WTC11 (cell line): ENCODE results near the gene PPP1R12B.

Experiments used
- ETV6 ChIP-seq: sonication (generic); formaldehyde crosslinking; IDR thresholded peaks from 2 replicates; pipeline ENCODE4 v1.8.1; 2022; ENCODE audit warnings: mild to moderate bottlenecking, missing genetic modification reagents
- FOXJ3 ChIP-seq: sonication (generic); formaldehyde crosslinking; IDR thresholded peaks from 2 replicates; pipeline ENCODE4 v1.9.0; 2021; ENCODE audit warnings: missing genetic modification reagents, mild to moderate bottlenecking, borderline replicate concordance
- GABPB1 ChIP-seq: sonication (generic); formaldehyde crosslinking; IDR thresholded peaks from 2 replicates; pipeline ENCODE4 v1.8.1; 2023; ENCODE audit warnings: mild to moderate bottlenecking, missing genetic modification reagents
- IRF2 ChIP-seq: sonication (generic); formaldehyde crosslinking; IDR thresholded peaks from 2 replicates; pipeline ENCODE4 v1.8.0; 2022; ENCODE audit warnings: low read depth, missing genetic modification reagents, borderline replicate concordance
- ZBTB21 ChIP-seq: sonication (generic); formaldehyde crosslinking; IDR thresholded peaks from 2 replicates; pipeline ENCODE4 v1.8.1; 2023; ENCODE audit warnings: mild to moderate bottlenecking, missing genetic modification reagents, borderline replicate concordance
- TF ChIP-seq, protein P1 (sequence below): fragments of 200-600 bp; IDR thresholded peaks from 2 replicates; pipeline ENCODE4 v1.8.0; 2022; ENCODE audit warnings: antibody characterized with exemption
- TF ChIP-seq, protein P2 (sequence below): sonication (generic); formaldehyde crosslinking; IDR thresholded peaks from 2 replicates; pipeline ENCODE4 v1.8.0; 2022; ENCODE audit warnings: mild to moderate bottlenecking, missing genetic modification reagents
- TF ChIP-seq, protein P3 (sequence below): sonication (generic); formaldehyde crosslinking; IDR thresholded peaks from 2 replicates; pipeline ENCODE4 v1.8.0; 2023; ENCODE audit warnings: missing genetic modification reagents, mild to moderate bottlenecking, borderline replicate concordance

- TF ChIP-seq, protein P1, sequence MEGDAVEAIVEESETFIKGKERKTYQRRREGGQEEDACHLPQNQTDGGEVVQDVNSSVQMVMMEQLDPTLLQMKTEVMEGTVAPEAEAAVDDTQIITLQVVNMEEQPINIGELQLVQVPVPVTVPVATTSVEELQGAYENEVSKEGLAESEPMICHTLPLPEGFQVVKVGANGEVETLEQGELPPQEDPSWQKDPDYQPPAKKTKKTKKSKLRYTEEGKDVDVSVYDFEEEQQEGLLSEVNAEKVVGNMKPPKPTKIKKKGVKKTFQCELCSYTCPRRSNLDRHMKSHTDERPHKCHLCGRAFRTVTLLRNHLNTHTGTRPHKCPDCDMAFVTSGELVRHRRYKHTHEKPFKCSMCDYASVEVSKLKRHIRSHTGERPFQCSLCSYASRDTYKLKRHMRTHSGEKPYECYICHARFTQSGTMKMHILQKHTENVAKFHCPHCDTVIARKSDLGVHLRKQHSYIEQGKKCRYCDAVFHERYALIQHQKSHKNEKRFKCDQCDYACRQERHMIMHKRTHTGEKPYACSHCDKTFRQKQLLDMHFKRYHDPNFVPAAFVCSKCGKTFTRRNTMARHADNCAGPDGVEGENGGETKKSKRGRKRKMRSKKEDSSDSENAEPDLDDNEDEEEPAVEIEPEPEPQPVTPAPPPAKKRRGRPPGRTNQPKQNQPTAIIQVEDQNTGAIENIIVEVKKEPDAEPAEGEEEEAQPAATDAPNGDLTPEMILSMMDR, result no peak
- TF ChIP-seq FOXJ3 (no peak), ETV6 (CRISPR knock-in tag) (no peak), GABPB1 (CRISPR knock-in tag) (peak; percentile 80; the same call in 1 of the 2 replicates), IRF2 (CRISPR knock-in tag) (no peak), ZBTB21 (CRISPR knock-in tag) (no peak)
- TF ChIP-seq, protein P2, sequence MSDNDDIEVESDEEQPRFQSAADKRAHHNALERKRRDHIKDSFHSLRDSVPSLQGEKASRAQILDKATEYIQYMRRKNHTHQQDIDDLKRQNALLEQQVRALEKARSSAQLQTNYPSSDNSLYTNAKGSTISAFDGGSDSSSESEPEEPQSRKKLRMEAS, result no peak
- TF ChIP-seq, protein P3, sequence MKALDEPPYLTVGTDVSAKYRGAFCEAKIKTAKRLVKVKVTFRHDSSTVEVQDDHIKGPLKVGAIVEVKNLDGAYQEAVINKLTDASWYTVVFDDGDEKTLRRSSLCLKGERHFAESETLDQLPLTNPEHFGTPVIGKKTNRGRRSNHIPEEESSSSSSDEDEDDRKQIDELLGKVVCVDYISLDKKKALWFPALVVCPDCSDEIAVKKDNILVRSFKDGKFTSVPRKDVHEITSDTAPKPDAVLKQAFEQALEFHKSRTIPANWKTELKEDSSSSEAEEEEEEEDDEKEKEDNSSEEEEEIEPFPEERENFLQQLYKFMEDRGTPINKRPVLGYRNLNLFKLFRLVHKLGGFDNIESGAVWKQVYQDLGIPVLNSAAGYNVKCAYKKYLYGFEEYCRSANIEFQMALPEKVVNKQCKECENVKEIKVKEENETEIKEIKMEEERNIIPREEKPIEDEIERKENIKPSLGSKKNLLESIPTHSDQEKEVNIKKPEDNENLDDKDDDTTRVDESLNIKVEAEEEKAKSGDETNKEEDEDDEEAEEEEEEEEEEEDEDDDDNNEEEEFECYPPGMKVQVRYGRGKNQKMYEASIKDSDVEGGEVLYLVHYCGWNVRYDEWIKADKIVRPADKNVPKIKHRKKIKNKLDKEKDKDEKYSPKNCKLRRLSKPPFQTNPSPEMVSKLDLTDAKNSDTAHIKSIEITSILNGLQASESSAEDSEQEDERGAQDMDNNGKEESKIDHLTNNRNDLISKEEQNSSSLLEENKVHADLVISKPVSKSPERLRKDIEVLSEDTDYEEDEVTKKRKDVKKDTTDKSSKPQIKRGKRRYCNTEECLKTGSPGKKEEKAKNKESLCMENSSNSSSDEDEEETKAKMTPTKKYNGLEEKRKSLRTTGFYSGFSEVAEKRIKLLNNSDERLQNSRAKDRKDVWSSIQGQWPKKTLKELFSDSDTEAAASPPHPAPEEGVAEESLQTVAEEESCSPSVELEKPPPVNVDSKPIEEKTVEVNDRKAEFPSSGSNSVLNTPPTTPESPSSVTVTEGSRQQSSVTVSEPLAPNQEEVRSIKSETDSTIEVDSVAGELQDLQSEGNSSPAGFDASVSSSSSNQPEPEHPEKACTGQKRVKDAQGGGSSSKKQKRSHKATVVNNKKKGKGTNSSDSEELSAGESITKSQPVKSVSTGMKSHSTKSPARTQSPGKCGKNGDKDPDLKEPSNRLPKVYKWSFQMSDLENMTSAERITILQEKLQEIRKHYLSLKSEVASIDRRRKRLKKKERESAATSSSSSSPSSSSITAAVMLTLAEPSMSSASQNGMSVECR (CRISPR knock-in tag), result no peak
These were observed 442 bp upstream of the PPP1R12B start for GRCh38 chr1:202348005-202348508.
